Myocyte (in vitro differentiated cells): ENCODE results near the gene CDCP2. TPM values are rescaled to one million over a fixed set of nuclear protein-coding genes. Genes with fewer than 3 reads are reported as not detected.
A peak's percentile ranks its signal among the peaks of the same experiment; 100 is the strongest.
"Not testable (repeated sequence)": the region's sequence is repeated elsewhere in the genome, so short reads cannot be mapped to it uniquely, and the experiment has no call there.

ENCODE experiments used
- DNase-seq: peaks from one replicate; pipeline ENCODE4 v3.0.0-alpha.2; 2012; ENCODE audit warnings: low read depth
- total RNA-seq: library from RNA; depleted of rRNA; stranded (reverse); fragments of >200 nt; gene quantifications from 2 replicates; pipeline ENCODE4 v1.2.3, GENCODE V29; 2014

CDCP2 gene
- total RNA-seq, 1 donor from 2014 or later = not detected

DNA sequence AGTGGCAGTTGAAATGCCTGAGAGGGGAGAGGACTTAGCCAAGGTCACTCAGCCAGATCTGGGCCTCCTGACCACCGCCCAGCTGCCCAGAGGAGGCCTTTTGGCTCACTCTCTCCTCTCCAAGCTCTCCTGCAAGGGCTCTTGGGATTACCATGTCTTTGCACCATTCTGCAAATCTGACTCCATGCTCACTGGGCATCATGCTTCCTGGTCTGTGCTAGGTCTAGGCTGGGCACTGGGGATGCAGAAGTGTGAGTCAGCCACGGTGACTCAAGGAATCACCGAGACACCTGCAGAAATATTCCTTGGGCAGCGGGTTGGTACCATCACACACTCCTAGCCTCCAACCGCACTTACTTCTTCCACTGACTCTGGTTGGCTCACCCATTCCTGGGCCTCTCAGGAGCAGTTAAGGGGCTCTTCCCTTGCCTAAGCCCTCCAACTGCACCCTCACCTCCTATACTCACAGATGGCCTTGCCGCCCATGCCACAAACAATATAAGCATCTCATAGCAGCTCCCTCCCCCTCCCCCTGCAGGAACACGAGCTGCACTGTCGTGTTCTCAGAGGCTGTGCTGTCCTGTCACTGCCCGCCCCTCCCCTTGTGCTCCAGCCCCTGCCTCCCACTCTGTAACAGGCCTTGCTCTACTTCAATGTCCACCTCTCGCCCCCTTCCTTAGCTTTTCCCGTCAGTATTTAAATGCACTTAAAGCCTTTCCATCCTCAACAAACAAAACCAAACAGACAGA lies 34.8 kb downstream of the CDCP2 start:
- no peak for DNase-seq

DNA sequence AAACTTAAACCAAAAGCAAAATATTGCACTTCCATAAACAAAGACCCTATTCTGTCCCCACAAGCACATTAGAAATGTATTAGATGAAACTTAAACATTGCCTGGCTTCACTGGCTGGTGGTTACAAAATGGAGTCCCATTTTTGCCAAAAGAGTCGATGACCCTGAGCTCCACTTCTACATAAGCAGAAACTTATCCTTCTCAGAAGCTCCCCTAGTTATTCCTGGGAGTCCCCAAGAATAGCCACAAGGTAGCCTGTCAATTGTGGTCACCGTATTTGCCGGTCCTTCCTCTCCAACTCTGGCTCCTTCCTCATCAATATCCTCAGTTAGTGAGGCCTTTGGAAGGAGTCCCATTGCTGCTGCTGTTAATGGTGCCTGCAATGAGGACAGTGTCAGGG lies 37.3 kb downstream of the CDCP2 start:
- no peak for DNase-seq

DNA sequence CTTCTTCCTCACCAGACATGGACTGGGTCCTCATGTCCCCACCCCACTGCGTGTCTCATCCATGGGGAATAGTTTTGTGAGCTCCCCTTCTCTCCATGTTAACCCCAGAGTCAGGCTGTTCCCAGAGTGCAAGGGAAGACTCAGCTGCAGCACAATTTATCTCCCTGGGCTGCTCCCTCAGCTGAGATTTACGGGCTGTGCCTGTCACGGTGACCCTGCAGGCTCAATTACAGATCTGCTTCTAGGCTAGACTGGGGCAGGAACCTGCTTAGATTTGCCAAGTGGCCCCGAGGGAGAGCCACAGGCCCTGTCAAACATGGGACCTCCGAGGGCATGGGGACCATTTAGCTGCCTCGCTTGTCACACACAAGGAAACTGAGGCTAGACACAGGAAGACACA lies 37.8 kb downstream of the CDCP2 start:
- no peak for DNase-seq

DNA sequence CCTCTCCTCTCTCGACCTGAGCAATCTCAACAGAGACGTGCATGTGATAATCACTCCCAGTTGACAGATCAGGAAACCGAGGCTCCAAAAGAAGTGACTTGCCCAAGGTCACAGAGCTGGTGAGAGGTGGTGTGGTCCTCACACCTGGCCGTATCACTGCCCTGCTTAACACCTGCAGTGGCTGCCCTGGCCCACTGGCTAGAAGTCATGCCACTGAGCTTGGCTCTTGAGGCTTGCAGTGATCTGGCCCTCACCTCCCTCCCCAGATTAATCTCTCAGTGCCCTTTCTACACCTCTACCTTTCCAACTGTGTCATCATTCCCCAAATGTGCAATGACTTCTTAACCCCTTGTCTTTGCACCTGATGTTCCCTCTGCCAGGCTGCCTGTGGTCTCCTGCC lies 38.8 kb downstream of the CDCP2 start:
- no peak for DNase-seq

DNA sequence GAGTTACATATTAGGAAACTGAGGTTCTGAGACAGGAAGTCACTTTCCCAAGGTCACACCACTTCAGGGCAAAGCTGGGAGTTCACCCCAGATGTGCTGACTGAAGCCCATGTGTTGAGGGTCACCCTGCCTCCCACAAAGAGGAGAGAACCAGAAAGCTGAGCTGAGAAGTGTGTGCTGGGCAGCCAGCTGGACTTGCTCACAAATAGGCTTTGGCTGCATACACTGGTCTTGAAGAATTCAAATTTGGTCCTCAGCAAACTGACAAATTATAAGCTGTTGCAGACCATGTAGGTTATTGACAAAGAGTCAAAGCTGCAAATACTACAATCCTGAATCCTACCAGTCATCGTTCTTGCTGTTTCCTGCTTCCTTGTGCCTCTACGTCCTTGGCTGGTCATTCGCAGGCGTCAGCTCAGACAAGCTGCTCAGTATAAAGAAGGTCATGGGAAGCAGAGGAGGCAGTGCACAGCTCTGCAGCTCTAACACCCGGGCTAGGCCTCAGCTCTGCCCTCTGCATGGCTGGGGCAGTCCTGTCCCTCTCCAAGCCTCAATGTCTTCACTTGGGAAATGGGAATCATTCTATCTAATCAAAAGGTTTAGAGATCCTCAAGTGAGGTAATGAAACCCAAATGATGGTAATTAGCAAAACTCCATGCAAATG lies 40.0 kb downstream of the CDCP2 start:
- DNase-seq = no peak

DNA sequence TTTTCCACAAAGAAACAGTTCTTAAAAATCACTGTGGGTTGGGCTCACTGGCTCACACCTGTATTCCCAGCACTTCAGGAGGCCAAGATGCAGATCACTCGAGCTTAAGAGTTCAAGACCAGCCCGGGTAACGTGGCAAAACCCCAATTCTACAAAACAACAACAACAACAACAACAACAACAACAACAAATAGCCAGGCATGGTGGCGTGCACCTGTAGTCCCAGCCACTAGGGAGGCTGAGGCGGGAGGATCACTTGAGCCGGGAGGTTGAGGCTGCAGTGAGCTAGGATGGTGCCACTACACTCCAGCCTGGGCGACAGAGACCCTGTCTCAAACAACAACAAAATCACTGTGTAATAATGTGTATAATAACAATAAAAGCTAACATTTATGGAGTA lies 40.8 kb downstream of the CDCP2 start:
- DNase-seq = no peak

DNA sequence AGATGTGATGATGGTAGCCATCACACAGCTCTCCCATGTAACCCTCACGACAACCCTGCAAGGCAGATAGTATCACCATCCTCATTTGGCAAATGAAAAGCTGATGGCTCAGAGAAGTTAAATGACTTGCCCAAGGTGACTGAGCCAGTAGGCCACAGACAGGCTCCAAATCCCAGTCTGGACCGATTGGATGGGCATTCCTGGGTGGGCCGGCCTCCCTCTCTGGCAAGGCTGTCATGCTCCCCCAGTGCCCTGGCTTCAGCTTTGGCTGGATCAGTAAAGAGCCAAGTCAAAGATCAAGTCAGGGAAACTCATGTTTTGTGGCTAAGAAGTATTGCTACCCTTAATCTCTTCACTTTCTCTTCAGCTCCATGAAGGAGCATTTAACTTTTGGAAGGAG lies 41.2 kb downstream of the CDCP2 start:
- no peak for DNase-seq

DNA sequence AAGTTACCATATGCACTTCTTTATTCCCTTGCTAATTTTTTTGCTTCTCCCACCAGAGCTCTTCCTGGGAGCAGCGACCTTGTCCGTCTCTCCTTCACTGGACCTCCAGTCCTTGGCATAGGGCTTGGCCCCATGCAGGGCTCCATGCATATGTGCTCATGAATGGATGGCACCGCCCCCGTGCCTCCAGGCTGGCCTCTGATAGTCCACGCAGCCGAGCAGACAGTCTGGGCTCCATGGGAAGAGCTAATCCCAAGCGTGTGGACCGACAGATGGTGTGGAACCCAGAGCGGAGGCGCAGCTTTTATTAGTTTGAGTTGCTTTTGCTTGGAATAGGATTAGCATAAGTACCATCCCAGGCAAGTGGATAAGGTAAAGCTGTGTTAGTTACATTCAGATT lies 41.8 kb downstream of the CDCP2 start:
- no peak for DNase-seq

DNA sequence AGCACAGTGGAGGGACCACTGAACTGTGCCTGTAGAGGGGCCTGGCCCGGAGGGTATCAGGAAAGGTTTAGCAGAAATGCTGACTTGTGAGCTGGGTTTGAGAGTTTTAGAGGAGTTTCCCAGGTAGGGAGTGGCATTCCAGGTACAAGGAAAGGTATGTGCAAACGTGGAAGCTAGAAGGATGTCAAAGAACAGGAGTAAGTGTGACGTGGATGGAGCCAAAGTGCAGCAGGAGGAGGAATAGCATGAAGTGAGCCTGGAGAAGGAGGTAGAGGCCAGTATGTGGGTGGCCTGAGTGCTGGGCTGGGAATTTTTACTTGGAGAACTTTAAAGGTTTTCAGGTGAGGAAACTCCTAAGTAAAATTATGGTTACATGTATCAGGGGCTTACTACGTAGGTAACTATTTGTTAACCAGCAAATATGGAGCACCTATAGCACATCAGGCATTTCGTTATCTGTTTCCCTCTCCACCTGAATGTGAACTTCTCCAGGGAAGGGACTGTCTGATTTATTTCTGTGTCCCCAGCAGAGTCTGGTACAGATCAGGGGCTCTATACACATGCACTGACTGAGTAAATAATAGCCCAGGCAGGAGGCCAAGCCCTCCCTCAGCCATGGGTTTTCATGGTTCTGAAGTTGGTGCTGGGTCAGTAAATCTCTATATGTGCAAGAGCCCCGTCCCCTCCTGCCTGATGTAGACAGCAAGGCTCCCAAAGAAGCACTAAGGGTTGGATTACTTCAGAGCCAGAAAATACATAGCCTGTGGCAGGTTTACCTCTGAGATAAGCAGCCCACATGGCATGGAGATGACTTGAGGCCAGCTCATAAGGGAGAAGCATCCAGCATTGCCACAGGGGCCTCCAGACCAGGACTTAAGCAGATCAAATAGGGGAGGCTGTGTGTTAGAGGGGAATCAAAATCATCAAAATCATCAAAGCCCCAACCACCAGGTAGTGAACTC lies 43.4 kb downstream of the CDCP2 start:
- DNase-seq = no peak

DNA sequence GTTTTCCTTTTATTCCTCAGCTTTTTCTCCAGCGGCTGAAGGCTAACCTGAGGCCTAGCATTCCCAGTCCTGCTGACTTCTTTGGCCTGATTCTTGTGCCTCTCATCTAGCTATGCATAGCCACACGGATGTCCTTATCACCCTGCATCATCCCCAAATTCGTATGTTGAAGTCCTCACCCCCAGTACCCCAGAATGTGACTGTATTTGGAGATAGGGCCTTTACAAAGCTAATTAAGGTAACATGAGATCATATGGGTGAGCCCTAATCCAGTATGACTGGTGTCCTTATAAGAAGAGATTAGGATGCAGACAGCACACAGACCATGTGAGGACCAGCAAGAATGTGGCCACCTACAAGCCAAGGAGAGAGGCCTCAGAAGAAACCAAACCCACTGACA lies 44.6 kb downstream of the CDCP2 start:
- DNase-seq = no peak

DNA sequence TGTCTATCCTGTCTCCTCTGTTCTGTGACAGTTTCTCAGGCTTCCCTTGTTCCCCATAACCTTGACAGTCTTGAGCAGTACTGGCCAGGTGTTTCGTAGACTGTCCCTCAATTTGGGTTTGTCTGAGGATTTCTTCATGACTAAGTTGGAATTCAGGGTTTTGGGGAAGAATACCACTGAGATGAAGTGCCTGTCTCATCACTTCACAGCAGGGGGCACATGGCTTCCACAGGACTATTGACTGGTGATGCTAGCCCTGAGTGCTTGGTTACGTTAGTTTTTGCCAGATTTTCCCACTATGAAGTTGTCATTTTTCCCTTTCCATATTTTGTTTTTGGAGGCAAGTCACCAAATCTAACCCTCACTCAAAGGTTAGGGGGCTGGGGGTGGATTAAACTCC lies 45.7 kb downstream of the CDCP2 start:
- DNase-seq = peak; percentile 57

DNA sequence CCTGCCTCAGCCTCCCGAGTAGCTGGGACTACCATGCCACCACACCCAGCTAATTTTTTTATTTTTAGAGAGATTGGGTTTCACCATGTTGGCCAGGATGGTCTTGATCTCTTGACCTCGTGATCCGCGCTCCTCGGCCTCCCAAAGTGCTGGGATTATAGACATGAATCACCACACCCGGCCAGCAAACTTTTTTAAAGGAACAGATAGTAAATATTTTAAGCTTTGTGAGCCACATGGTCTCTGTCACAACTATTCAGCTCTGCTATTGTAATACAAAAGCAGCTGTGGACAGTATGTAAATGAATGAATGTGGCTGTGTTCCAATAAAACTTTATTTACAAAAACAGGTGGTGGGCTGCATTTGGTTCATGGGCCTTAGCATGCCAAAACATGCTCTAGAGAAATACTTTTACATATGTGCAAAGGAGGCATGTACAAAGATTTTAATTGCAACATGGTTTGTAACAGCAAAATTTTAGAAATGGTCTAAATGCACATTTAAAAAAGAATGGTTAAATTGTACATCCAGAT lies 47.0 kb downstream of the CDCP2 start:
- peak; percentile 68 for DNase-seq

DNA sequence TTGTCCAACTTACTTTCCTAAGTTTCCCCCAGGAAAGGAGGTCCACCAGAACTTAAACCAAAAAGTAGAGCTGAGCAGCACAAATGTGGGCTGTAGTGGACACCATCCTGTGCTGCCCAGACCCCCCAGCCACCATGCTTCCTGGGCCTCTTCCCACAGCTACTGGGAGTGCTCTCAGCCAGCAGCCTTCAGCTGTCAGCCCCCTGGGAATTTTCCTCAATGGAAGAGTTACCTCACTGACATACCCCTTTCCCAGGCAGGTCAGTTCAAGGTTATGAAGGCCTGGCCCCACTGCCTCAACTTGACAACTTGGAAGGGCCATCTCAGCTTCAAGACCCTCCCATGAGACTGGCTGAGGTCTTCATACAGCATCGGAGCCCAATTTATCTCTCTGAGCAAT lies 47.7 kb downstream of the CDCP2 start:
- DNase-seq = no peak

DNA sequence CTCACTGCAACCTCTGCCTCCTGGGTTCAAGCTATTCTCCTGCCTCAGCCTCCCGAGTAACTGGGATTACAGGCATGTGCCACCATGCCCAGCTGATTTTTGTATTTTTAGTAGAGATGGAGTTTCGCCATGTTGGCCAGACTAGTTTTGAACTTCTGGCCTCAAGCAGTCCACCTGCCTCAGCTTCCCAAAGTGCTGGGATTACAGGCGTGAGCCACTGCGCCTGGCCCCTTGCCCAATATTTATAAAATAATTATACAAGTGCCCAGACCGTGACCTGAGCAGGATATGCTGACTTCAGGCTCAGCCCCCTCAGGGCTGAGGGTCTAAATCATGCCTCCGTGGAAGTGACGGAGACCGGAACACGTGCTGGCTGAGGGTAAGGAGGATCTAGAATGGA lies 48.2 kb downstream of the CDCP2 start:
- DNase-seq = not testable (repeated sequence)

DNA sequence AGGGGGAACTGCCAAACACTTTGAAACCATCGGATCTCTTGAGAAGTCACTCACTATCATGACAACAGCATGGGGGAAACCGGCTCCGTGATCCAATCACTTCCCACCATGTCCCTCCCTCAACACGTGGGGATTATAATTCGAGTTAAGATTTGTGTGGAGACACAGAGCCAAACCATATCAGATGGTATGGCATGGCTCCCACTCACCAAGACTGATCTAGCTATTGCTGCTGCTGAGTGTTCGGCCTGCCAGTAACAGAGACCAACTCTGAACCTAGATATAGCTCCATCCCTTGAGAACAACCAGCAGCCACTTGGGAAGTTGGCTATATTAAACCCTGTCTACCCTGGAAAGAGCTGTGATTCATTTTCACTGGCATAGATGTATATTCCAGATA lies 49.4 kb downstream of the CDCP2 start:
- DNase-seq = no peak

DNA sequence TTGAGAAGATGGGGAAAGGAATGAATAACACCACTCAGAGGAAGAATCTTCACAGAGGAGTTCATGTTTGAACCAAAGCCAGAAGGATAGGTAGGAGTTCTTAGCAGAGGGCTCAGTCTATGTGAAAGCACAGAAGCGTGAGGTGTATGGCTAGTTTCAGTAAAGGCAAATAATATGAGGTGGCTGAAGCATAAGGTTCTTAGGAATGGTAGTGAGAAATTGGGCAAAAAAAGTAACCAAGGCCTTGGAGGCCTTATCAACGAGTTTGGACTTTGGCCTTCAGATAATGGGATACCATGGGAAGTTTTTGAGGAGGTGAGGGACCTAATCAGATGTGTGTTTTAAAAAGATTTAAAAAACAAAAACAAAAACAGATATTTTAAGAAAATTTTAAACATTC lies 52.3 kb downstream of the CDCP2 start:
- DNase-seq = no peak

DNA sequence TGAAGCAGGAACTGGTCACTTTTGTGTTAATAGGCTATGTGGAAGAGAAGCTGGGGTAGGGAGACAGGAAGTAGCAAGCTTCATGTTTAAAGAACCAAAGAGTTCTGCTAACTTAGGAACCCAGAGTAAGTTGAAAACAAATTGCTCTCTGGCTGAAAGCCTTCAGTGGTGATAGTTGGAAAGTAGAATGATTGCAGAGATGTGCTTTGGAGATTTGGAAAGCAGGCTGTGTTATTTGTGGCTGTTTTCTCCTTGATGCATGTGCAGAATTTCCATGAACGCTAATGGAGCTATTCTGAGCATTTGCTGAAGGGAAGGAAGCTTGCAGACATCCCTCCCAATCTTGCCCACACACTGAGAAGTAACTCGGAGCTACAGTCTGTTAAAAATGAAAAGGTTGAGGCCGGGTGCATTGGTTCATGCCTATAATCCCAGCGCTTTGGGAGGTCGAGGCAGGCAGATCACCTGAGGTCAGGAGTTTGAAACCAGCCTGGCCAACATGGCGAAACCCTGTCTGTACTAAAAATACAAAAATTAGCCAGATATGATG lies 53.7 kb downstream of the CDCP2 start:
- DNase-seq = no peak

DNA sequence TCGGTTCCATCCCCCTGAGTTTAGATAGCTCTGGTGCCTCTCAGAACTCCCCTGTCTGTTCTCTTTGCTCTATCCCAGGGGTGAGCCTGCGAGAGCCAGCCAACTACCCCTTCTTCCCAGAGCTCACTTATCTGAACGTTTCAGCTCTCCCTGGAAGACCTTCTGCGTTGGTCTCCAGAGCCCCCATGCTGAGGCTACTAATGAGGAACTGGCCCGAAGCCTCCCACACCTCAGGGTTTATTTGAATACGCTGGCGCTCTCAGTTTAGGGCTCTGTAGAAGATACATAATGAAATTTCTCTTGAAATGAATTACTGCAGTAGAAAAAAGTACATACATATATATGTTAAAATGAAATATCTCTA lies 55.9 kb downstream of the CDCP2 start:
- DNase-seq = no peak

DNA sequence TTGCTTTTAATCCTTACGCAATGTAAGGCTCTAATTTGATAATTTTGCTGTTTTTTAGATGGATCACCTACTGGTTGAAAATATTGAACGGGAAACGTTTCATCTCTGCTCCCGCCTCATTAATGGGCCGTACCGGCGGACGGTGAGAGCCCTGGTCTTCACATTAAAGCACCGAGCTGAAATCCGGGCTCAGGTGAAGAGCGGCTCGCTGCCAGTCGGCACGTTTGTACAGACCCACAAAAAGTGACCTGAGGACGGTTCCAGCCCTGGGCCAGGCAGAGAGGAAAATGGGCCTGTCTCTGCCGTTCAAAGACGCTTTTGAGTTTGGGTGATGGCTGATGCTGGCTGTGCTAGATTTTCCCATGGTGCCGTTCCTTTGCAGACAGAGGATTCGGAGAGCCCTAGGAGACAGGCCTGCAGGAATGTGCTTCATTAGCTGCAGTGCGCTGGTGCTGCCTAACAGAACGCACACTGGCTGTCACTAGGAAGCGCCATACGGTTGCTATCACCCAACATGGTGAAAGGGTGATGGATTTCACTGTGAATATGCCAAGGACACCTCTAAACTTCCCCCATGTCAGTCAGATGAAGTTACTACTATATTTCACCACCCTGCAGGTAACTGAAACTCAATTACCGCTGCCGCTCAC lies 56.4 kb downstream of the CDCP2 start:
- DNase-seq = no peak

DNA sequence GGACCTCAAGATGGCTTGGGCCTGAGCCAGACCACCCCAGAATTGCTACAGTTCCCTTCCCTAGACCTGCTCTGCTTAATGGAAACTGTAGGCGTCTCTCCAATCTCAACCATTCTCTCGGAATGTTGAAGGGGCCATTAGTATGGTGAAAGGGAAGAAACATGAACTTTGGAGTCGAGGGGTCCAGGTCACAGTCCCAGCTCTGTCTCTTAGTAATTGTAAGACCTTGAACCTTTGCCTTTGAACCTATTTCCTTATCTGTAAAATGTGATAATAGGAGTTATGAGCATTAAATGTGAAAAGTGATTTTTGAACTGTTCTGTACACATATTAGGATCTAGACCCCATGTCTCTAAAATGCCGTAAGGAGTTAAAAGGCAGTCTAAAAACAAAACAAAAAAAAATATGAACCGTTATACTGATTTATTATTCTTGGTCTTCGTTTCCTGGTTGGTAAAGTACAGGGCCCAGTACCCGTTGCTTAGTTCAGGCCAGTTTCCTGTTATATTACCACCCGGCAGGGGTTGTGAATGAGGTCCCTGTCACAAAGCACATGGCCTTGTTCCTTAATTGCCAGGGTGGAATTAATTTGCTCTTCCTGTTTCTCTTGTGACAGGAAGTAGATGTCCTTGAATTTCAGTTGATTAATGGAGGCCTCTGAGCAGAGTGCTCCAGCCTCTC lies 57.1 kb downstream of the CDCP2 start:
- DNase-seq = no peak
